ENCODE data around the gene PCDH9.

PCDH9 gene

GRCh38 chr13:66840621-66841020 lies 389.5 kb downstream of the PCDH9 start:
- Histone ChIP-seq H3K79me2 (ENCODE audit: insufficient read depth, low read depth) (no peaks in the 10 kb centered on the region), H2AFZ (ENCODE audit: low read depth) (no peak overlapping the region), H3K36me3 (ENCODE audit: insufficient read depth) (no peaks in the 10 kb centered on the region), H3K27me3 (ENCODE audit: insufficient read depth, low read depth) (no peaks in the 10 kb centered on the region), H4K20me1 (ENCODE audit: insufficient read depth) (no peaks in the 10 kb centered on the region), H3K9ac (no peak overlapping the region), H3K27ac (no peak overlapping the region), H3K4me2 (no peak overlapping the region), H3K4me3 (IDR thresholded peaks at IDR 0.05; ENCODE audit: insufficient read depth, low read depth, low read length) (no peak overlapping the region), H3K4me1 (ENCODE audit: low read depth, poor library complexity, severe bottlenecking) (peaks cover 8% of the 10 kb centered on the region)
- TF ChIP-seq, protein P1, sequence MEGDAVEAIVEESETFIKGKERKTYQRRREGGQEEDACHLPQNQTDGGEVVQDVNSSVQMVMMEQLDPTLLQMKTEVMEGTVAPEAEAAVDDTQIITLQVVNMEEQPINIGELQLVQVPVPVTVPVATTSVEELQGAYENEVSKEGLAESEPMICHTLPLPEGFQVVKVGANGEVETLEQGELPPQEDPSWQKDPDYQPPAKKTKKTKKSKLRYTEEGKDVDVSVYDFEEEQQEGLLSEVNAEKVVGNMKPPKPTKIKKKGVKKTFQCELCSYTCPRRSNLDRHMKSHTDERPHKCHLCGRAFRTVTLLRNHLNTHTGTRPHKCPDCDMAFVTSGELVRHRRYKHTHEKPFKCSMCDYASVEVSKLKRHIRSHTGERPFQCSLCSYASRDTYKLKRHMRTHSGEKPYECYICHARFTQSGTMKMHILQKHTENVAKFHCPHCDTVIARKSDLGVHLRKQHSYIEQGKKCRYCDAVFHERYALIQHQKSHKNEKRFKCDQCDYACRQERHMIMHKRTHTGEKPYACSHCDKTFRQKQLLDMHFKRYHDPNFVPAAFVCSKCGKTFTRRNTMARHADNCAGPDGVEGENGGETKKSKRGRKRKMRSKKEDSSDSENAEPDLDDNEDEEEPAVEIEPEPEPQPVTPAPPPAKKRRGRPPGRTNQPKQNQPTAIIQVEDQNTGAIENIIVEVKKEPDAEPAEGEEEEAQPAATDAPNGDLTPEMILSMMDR (conservative IDR thresholded peaks at IDR 0.05; ENCODE audit: low read depth, low read length), result no peak

DNA sequence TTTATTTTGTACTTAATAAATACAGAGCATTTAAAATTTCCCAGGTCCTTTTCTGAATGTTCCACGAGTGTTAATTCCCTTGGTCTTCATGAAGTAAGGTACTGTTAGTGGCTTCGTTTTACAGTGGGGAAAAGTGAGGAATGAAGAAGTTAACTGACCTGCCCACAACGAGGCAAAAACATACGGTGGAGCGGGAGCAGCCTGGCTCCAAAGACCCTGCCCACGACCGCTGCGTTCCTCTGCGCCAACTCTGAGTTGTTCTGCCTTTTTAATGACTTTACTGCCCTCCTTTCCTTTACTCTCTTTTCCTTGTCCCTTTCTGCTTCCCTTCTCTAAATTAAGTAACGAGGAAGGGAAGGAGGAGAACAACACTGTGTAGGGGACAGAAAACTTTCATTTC lies 392.9 kb downstream of the PCDH9 start:
- no peak overlapping the region for H3K4me3 ChIP-seq (IDR thresholded peaks at IDR 0.05; ENCODE audit: insufficient read depth, low read depth, low read length)
- H3K79me2 ChIP-seq (ENCODE audit: insufficient read depth, low read depth), result no peaks in the 10 kb centered on the region
- no peak overlapping the region for H3K9ac ChIP-seq
- no peaks in the 10 kb centered on the region for H3K27me3 ChIP-seq (ENCODE audit: insufficient read depth, low read depth)
- TF ChIP-seq, protein P1 (conservative IDR thresholded peaks at IDR 0.05; ENCODE audit: low read depth, low read length), result no peak
- H3K36me3 ChIP-seq (ENCODE audit: insufficient read depth), result no peaks in the 10 kb centered on the region
- H3K27ac ChIP-seq, result no peak overlapping the region
- no peak overlapping the region for H3K4me2 ChIP-seq
- H4K20me1 ChIP-seq (ENCODE audit: insufficient read depth), result no peaks in the 10 kb centered on the region
- H3K4me1 ChIP-seq (ENCODE audit: low read depth, poor library complexity, severe bottlenecking), result peaks cover under 1% of the 10 kb centered on the region
- H2AFZ ChIP-seq (ENCODE audit: low read depth), result no peak overlapping the region

GRCh38 chr13:66835040-66835628 lies 395.0 kb downstream of the PCDH9 start:
- no peak overlapping the region for H3K4me3 ChIP-seq (IDR thresholded peaks at IDR 0.05; ENCODE audit: insufficient read depth, low read depth, low read length)
- no peak overlapping the region for H2AFZ ChIP-seq (ENCODE audit: low read depth)
- no peaks in the 10 kb centered on the region for H3K36me3 ChIP-seq (ENCODE audit: insufficient read depth)
- no peaks in the 10 kb centered on the region for H3K27me3 ChIP-seq (ENCODE audit: insufficient read depth, low read depth)
- no peaks in the 10 kb centered on the region for H3K79me2 ChIP-seq (ENCODE audit: insufficient read depth, low read depth)
- no peaks in the 10 kb centered on the region for H3K4me1 ChIP-seq (ENCODE audit: low read depth, poor library complexity, severe bottlenecking)
- no peaks in the 10 kb centered on the region for H4K20me1 ChIP-seq (ENCODE audit: insufficient read depth)
- H3K4me2 ChIP-seq, result no peak overlapping the region
- TF ChIP-seq, protein P1 (conservative IDR thresholded peaks at IDR 0.05; ENCODE audit: low read depth, low read length), result no peak
- no peak overlapping the region for H3K27ac ChIP-seq
- no peak overlapping the region for H3K9ac ChIP-seq

DNA sequence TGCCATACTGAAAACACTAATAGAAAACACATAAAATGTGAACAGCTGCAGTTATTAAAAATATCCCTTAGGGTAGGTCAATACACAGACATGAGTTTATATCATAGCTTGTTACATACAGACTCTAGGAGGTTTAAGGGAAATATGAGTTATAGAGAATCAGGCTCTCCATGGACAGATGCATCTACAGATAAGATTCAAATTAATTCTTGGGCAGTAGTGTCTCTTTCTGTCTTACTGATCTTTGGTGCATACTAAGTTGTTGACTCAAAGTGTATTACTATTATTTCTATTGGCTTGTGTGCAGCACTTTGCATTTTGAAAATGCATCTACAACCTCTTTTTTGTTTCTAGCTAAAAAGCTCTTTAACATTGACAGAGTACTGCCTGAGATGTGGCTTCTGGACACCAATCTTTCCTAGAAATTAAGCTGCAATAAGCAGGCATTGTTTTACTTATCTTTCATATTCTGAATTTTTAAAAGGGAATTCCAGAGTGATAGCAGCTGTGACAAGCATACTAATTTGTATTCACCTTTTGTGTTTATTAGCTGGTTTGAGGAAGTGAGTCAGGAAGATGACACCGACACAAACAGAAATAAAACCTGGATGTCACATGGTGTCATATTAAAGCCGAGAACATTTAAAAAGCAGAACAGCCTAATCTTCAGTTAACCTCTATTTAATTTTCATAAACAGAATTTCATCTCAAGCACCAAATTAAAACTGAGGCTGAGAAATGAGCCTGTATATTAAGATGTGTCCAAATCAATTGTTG lies 399.0 kb downstream of the PCDH9 start:
- Histone ChIP-seq H3K79me2 (ENCODE audit: insufficient read depth, low read depth) (no peaks in the 10 kb centered on the region), H3K27me3 (ENCODE audit: insufficient read depth, low read depth) (no peaks in the 10 kb centered on the region), H3K4me3 (IDR thresholded peaks at IDR 0.05; ENCODE audit: insufficient read depth, low read depth, low read length) (no peak overlapping the region), H3K9ac (no peak overlapping the region), H3K4me2 (no peak overlapping the region), H4K20me1 (ENCODE audit: insufficient read depth) (no peaks in the 10 kb centered on the region), H2AFZ (ENCODE audit: low read depth) (no peak overlapping the region), H3K36me3 (ENCODE audit: insufficient read depth) (no peaks in the 10 kb centered on the region), H3K4me1 (ENCODE audit: low read depth, poor library complexity, severe bottlenecking) (no peaks in the 10 kb centered on the region), H3K27ac (no peak overlapping the region)
- TF ChIP-seq, protein P1 (conservative IDR thresholded peaks at IDR 0.05; ENCODE audit: low read depth, low read length), result no peak

Data from KMS-11 (cell line).